Raji (cell line): ENCODE data around the gene ZDHHC17.

Source experiments
- POLR2A ChIP-seq: IDR thresholded peaks from 2 replicates; pipeline ENCODE4 v1.6.1; 2011; ENCODE audit warnings: low read depth, low read length, control low read depth; ENCODE audit not compliant: insufficient read depth

Gene ZDHHC17

GRCh38 chr12:76763746-76764675 lies at the start of gene ZDHHC17:
ZDHHC17 (plus strand) TSS chr12:76764115; CDS start chr12:76764237, 122 bp downstream.
- TF ChIP-seq POLR2A, result peak; percentile 85

DNA sequence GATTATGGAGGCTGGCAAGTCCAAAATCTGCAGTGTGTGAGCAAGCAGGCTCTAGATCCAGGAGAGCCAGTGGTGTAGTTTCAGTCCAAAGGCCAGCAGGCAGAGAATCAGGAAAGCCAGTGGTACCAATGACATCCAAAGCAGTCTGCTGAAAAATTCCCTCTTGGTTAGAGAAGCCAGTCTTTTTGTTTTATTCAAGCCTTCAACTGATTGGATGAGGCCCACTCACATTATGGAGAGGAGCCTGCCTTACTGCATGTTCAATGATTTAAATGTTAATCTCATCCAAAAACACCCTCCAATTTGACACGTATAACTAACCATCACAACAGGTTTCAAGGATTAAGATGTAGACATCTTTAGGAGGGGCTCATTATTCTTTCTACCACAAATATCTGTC lies 49.5 kb upstream of the ZDHHC17 start:
- no peak for TF ChIP-seq POLR2A

DNA sequence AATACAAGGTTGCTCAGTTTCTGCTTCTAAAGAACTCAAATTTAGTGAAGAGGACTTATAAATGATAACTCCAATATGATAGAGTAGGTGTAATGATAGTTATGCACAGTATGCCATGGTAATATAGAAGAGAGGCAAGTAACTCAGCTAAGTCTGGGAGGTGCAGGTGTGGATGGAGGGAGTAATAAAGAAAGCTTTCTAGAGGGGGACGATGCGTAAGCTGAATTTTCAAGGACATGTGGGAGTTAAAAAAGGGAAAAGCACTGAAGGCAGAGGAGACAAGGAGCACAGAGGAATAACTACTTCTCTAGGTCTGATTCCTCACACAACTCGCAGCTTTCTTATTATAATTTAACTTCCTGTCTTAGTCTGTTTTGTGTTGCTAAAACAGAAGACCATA lies 49.1 kb upstream of the ZDHHC17 start:
- TF ChIP-seq POLR2A, result no peak

- TF ChIP-seq POLR2A, result no peak
These were observed 48.6 kb upstream of the ZDHHC17 start for GRCh38 chr12:76715332-76715731.

DNA sequence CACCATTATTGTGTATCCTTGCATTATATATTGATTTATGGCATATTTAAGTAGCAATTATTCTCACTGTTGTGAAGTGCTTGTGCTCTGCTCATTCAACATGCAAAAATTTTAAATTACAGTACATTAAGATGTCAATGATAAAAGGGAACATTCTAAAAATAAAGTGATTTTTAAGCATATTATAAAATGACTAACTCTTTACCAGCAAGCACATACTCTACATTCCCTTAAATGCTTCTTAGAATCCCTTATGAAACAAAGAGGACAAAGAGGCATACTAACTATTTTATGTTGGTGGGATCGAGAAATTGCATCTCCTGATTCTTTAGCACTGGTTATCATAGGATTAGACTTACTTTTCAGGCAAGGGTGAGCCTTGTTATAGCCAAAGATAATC lies 46.6 kb upstream of the ZDHHC17 start:
- no peak for TF ChIP-seq POLR2A

DNA sequence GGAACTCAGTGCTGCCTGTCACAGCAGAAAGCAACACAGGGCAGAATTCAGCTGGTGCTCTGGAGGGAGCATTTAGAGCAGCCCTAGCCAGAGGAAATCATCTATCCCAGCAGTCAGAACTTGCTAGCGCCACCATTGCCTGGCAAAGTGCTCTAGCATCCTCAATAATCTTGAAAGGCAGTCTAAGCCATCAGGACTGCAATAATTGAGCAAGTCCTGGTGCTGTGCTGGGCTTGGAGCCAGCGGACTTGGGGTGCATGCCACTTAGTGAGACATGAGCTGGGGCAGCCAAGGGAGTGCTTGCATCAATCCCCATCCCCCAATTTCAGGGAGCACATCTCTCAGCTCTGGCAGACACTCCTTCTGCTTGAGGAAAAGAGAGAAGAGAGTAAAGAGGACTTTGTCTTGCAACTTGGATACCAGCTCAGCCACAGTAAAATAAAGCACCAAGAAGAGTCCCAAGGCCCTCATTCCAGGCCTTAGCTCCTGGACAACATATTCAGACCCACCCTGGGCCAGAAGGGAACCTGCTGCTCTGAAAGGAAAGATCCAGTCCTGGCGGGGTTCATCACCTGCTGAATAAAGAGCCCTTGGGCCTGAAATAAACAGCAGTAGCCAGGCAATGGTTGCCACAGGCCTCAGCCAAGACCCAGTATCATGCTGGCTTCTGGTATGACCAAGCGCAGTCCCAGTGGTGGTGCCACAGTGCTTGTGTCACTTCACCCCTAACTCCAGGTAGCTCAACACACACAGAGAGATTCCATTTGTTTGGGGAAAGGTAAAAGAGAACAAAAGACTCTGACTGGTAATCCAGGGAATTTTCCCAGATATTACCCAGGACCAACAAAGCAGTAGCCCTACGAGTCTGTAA lies 44.5 kb upstream of the ZDHHC17 start:
- TF ChIP-seq POLR2A, result no peak

DNA sequence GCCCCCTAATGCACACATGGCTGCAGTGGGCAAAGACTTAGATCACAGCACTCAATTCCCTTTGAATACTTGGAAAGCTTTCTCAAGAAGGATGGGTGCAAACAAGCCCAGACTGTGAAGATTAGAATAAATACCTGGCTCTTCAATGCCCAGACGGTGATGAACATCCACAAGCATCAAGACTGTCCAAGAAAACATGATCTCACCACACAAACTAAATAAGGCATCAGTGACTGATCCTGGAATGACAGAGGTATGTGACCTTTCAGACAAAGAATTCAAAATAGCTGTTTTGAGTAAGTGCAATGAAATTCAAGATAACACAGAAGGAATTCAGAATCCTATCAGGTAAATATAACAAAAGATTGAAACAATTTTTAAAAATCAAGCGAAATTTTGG lies 43.8 kb upstream of the ZDHHC17 start:
- TF ChIP-seq POLR2A, result no peak

GRCh38 chr12:76726626-76727025 lies 37.3 kb upstream of the ZDHHC17 start:
- no peak for TF ChIP-seq POLR2A

DNA sequence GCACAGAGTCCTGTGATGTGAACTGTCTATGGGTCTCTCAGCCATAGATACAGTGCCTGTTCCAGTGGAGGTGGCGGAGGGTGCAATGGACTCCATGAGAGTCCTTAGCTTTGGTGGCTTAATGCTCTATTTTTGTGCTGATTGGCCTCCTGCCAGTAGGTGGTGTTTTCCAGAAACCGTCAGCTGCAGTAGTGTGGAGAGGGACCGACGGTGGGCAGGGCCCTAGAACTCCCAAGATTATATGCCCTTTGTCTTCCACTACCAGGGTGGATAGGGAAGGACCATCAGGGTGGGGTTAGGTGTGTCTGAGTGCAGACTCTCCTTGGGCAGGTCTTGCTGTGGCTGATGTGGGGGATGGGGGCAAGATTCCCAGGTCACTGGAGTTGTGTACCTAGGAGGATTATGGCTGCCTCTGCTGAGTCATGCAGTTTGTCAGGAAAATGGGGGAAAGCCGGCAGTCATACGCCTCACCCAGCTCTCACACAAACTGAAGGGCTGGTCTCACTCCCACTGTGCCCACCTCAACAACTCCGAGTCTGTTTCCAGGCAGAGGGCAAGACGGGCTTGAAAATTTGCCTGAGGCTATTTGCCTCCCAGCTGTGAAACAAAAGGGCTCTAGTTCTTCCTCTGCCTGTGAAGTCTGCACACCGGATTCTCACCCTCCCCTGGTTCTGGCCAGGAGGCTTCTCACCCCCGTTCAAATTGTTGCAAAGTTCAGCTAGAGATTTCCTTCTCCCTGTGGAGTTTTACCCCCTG lies 24.9 kb upstream of the ZDHHC17 start:
- TF ChIP-seq POLR2A, result no peak

DNA sequence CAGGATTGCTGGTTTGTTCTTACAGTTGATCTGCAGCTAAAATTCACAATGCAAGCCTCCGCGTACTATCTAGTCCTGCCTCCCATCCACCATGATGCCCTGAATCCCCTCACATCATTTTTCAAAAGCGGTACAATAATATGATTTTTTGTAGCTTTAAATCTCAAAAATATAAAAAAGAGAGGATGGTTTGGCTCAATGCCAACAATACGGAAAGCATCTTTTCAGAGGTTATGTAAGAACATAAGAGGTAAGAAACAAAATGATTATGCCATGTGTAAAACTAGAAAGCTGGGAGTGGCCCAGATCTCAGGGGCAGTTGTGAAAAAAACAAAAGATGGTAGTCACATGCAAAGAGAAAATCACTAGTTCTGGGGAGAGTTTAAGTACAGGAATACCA lies 24.0 kb upstream of the ZDHHC17 start:
- no peak for TF ChIP-seq POLR2A

DNA sequence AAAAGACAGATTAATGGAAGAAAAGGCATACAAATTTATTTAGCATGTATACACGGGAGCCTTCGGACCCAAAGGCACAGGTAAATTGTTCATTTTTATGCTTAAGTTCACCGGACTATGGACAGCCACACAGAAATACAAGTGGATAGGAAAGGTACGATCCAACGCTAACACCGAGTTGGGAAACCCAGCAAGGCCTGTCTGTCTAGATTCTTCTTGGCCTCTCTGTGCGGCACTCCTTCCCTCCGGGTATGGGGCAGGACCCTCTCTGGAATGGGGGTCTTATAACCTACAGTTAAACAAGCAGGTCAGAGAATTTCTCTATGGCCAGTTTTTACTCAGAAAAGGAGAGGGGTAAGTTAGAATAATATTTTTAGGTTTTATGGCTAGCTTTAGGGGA lies 23.4 kb upstream of the ZDHHC17 start:
- TF ChIP-seq POLR2A, result no peak

GRCh38 chr12:76745343-76745742 lies 18.6 kb upstream of the ZDHHC17 start:
- no peak for TF ChIP-seq POLR2A

- no peak for TF ChIP-seq POLR2A
These were observed 17.4 kb upstream of the ZDHHC17 start for GRCh38 chr12:76746516-76746915.

DNA sequence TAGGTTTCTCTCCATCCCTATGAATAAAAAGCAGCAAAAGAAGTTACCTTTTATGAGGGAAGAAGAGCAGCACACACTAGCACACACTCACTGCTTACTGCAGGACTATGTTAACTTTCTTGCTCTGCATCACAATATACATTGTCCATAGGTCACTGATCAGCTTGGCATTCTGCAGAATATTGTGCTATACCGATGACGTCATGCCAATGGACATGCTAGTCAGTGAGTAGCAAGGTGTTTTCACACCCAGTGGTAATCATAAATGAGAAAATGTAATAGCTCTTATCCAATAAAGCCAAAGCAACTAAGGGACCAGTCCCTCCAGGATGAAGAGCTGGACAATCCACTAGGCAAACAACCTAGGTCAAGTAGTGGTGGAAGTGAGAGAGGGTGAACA lies 16.7 kb upstream of the ZDHHC17 start:
- TF ChIP-seq POLR2A, result no peak

DNA sequence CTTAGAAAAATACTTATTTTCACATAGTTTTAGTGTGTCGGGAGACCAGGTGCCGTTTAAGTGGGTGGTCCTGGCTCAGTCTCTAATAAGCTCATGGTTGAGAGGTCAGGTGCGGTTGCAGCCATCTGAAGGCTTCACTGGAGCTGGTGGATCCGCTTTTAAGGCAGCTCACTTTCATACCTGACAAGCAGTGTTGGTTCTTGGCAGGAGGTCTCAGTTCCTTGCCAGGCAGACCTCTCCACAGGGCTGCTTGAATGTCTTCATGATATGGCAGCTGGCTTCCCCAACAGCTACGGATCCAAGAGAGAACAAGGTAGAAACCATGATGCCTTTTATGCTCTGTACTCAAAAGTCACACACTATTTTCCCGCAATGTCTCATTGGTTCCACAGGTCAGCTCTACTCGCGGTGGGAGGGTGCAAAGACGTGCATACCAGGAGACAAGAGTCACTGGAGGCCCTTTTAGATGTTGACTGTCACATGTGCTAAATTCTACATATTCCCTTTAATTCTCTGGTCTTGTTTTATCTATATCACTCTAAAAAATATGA lies 8.0 kb upstream of the ZDHHC17 start:
- TF ChIP-seq POLR2A, result no peak
